GM21786 (cell line): ENCODE data around the gene WDFY2.

Experiments used
- ATAC-seq: cut with Tn5 transposase; IDR thresholded peaks from one replicate; pipeline ENCODE4 v1.9.1; 2021; ENCODE audit not compliant: unreplicated experiment

Gene WDFY2

DNA sequence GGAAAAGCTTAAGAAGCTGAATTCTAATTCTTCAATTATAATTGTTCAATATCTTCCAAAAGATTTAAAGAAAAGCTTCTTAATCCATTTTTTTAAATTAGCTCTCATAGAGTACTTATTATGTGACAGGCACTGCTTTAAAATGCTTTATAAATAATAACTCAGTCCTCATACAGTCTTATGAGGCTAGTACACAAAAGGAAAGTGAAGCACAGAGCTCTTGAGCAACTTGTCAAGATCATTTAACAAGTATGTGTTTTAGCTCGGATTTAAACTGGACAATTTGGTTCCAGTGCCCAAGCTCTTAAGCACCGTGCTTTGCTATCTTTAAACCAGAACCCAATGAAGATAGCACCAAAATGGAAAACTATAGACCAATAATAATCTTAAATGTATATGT, 113.6 kb downstream of the WDFY2 start:
- ATAC-seq, result no peak

- ATAC-seq, result no peak
Observed at GRCh38 chr13:51698352-51698751, 114.1 kb downstream of the WDFY2 start.

DNA sequence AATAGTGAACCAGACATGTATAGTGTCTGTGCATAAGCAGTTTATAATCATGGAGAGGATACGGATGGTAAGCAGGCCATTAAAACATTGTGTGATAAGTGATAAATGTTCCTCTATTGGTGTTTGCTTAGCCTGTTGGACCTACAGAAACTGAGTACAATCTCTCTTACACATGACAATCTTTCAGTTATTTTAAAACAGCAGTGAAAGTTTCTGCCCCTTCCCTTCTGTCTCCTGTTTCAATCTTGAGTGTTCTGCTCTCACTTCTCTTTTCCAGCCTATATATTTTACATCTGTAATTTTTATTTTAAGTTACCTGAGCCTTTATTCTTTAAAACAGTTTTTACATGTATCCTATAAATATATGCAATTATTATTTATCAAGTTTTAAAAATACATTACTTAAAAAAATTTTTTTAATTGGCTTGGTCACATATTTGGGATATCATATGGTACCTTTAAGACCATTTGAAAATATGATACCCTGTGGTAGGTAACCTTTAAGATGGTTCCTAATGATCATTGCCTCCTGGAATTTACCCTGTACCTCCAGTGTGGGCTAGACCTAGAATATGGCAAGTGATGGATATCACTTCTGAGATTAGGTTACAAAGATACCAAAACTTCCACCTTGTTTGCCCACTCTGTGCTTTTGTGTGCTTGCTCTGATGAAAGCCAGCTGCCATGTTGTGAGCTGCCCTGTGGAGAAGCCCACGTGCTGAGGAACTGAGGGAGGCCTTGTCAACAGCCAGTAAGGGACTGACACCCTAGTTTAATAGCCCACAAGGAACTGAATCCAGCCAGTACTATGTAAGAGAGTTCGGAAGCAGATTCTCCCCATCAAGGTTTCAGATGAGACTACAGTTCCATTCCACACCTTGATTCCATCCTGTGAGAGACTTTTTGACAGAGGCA, 120.4 kb downstream of the WDFY2 start:
- ATAC-seq, result peak; percentile 91

DNA sequence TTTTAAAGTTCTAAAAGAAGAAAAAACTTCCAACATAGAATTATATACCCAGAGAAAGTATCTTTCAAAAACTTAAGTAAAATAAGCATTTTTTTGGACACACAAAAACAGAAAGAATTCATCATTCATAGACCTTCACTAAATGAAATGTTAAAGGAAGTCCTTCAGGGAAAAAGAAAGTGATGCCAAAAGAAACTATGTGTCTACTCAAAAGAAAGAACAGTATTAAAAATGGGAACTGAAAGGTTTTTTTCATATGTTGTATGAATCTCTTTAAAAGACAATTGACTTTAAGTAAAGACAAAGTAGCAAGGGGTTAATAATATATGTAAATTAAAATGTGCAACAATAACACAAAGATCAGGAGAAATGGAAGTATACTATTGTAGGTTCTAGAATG, 123.2 kb downstream of the WDFY2 start:
- ATAC-seq, result no peak

GRCh38 chr13:51713807-51714206, 129.5 kb downstream of the WDFY2 start:
- ATAC-seq, result no peak

- ATAC-seq, result peak; percentile 81
Observed at GRCh38 chr13:51714663-51715168, 130.5 kb downstream of the WDFY2 start.

DNA sequence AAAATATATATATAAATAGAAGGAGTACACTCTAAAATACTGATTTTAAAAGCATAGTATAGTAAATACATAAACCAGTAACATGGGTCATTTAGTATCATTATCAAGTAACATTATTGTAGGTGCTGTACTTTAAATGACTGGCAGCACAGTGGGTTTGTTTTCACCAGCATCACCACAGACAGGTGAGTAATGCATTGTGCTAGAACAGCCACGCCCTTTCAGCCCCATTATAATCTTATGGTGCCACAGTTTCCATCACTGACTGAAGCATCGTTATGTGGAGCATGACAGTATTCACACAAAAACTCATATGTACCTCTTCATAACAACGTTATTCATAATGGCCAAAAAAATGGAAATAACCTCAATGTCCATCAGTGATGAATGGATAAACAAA, 131.4 kb downstream of the WDFY2 start:
- ATAC-seq, result no peak

DNA sequence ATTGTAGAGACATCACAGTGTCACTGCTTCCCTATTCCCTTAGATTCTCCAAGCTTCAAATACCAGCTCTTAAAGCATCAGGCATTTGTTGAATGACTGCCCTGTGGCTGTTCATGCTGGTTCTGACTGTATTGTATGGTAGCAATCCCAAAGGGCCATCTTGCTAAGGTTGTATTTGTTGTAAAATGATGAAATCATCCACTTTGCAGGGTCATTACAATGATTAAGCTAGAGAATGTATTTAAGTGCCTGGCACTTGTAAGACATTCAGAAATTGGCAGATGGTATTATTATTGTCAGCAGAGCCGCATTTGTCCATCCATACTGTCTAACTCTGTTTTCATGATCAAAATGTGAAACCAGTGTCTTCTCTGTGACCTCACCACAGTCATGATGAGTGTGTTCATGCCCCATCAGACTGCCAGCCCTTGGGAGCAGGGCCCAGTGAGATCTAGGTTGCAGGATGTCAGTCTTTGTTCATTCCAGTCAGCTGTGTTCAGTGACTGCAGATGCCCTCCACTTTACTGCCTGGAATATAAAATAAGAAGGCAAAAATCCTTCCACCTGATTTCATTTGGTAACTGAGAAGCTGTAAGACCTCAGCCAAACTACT, 133.6 kb downstream of the WDFY2 start:
- ATAC-seq, result no peak

GRCh38 chr13:51719394-51719793, 135.1 kb downstream of the WDFY2 start:
- ATAC-seq, result no peak

DNA sequence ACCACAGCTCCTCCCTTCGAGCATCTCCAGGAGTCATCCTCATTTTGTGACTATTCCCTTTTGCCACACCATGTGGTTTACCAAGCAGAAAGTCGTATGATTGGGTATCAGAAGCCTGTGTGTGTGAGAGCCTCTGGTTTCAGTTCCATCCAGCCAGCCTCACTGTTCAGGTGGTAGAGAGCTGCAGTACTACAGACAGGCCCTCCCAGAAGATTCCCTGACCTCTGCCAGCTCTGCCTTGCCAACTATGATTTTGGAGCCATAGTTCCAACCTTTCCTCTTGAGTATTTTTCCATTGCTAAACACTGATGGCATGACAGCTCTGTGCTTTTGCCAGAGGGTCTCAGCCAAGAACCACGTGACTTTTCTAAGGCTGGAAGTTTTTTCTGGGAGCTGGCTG, 137.2 kb downstream of the WDFY2 start:
- peak; percentile 97 for ATAC-seq

- ATAC-seq, result no peak
Observed at GRCh38 chr13:51723529-51723928, 139.3 kb downstream of the WDFY2 start.

GRCh38 chr13:51724721-51725120, 140.5 kb downstream of the WDFY2 start:
- ATAC-seq, result no peak

- no peak for ATAC-seq
Observed at GRCh38 chr13:51726446-51727193, 142.4 kb downstream of the WDFY2 start.

GRCh38 chr13:51727634-51728274, 143.5 kb downstream of the WDFY2 start:
- ATAC-seq, result no peak

GRCh38 chr13:51728275-51728673, 144.0 kb downstream of the WDFY2 start:
- no peak for ATAC-seq

DNA sequence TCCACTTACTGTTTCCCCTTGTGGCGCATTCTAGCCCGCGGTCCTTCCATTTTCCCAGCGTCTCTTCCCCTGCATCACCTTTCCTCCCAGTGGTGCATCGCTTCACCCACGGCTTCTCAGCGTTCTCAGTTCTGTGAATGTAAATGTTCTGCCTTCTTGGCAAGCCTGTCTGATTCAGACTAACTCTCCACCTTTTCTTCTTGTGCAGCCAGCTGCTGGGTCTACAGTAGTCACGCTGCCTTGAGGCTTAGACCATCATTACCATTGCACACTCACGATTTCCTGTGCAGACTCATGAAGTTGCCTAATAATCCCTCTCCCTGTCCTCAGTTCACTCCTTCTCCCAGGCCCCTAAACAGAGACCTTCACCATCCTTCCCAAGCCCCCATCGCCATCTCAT, 144.7 kb downstream of the WDFY2 start:
- no peak for ATAC-seq

DNA sequence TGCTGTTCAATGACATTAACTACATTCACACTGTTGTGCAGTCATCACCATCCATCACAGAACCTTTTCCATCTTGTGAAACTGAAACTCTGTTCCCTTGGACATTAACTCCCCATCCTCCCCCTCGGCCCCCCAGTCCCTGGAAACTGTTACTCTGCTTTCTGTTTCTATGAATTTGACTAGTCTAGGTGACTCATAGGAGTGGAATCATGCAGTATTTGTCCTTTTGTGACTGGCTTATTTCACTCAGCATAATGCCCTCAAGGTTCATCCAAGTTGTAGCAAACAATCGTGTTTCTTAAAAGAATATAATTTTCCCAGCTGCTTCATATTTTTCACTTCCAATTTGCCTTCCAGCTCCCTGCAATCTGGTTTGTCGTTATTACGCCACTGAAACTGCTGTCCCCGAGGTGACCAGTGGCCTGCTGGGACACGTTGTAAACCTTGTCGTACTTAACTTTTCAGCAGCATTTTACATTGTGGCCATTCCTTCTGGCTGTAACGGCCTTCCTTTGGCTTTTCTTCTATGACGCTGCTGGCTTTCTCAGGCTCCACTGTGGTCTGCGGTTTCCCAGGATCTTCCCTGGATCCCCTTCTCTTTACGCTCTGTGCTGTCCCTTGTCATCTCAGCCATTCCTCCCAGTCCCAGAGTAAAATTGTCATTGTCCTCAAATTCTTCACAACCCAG, 145.7 kb downstream of the WDFY2 start:
- no peak for ATAC-seq

DNA sequence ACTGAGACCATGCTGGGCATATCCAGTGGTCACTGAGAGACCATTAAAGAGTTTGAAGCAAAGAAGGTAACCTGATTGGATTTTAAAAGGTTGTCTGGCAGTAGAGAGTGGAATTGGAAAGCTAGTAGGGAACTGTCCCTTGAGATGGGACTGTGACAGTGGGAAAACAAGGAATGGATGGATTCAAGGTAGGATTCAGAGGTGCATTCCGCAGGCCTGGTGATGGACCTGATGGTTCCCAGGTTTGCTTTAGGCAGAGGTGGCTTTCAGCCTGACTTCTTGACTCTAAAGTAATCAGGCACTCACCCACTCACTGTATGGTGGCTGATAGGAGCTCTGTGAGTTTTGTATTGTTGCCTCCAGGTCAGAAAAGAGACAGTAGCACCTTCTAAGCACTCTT, 146.7 kb downstream of the WDFY2 start:
- ATAC-seq, result no peak

DNA sequence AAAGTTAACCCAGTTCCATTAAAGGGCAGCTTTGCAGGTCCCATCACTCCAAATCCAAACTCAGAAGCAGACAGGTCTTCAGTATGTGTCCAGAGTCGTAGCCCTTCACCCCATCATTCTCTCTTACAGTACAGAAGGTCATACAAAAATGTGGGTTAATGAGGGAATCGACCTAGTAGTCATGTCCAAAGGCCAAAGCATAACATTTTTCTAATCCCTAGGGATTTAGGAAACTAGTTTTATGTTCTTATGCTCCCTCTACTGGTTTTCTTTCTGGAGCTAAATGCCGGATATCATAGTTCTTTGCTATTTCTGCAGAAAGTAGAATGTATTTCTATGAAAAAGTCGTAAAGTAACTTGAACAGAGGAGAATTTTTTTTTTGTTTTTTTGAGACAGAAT, 147.5 kb downstream of the WDFY2 start:
- ATAC-seq, result no peak
